IPS-NIHi7 (cell line): ENCODE results near the gene NHSL2.

Source experiments
- DNase-seq: peaks from one replicate; pipeline ENCODE4 v3.0.0; 2012; ENCODE audit warnings: mixed read lengths; ENCODE audit errors: extremely low spot score

Gene NHSL2

GRCh38 chrX:72018277-72019112, 107.8 kb downstream of the NHSL2 start:
- DNase-seq, result peak; percentile 83

DNA sequence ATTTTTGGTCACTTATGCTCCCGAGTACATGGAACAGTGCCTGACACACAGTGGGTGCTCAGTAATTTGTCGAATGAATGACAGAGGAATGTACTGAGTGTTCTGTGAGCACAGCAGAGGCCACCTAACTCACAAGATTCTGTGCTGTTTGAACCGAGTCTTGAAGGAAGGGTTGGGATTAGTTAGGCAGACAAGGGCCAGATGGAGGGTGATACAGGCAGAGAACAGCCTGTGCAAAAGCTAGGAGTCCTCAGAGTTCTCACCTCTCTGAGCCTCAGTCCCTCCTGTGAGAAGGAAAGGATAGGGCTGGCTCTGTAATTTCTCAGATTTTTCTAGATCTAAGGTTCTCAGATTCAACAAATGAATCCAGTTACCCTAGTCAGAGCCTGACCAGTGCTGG, 108.8 kb downstream of the NHSL2 start:
- no peak for DNase-seq

DNA sequence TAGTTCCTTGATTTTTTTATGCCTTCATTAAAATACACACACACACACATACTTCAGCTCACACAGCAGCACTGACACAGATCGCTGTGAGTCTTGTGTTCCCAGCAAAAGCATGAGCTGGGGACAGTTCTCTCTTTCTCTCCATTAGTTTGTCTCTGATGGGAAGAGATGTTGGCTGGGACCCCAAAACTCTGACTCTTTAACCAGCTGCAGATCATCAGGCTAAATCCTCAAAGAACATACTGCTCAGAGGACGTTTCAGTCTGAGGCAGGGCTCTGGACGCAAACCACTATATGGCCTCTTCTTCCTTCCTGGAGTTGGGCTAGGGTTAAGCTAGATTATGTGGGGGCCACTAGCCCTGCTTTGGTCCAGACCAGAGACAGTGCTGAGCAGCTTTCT, 109.6 kb downstream of the NHSL2 start:
- no peak for DNase-seq

DNA sequence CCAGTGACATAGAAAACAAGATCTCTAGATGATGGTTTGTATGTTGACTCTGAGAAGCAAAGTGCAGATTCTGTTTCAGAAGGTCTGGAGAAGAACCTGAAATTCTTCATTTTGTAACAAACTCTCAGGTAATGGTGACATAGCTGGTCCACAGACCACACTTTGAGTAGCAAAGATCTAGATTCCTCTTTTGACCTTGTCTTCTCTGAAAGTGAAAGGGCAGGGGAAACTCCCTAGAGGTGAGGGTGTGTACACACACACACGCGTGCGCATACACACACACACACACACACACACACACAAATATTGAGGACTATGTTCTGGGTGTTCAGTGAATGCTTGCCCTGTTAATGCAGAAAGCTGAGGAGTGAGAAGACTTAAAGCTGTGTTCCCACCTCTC, 110.1 kb downstream of the NHSL2 start:
- DNase-seq, result no peak

- DNase-seq, result peak; percentile 22
Observed at GRCh38 chrX:72021975-72022374, 111.3 kb downstream of the NHSL2 start.

- no peak for DNase-seq
Observed at GRCh38 chrX:72023071-72023470, 112.4 kb downstream of the NHSL2 start.

DNA sequence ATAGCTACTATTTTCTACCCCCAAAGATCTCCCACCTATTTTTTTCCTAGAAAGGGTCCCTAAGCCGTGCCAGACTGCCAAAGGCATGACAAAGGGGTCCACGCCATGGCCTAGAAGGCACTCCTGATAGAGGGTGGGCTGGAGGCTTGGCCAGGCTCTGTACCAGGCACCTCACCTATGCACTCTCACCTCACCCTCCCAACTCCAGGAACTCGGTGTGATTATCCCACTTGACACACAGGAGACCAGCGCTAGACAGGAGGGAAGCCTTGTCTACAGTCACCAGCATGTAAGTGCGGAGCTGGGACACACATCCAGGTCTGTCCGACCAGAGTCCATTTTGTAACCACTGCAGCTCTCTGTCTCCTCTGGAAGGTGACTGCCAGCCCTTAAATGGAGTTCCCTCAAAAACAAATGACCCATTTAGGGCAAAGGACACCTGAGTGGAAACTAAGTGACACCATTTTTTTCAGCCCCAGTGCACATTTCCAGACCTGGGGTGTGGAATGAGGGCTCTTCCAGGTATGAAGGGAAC, 114.7 kb downstream of the NHSL2 start:
- no peak for DNase-seq

- no peak for DNase-seq
Observed at GRCh38 chrX:72026341-72027023, 115.8 kb downstream of the NHSL2 start.

DNA sequence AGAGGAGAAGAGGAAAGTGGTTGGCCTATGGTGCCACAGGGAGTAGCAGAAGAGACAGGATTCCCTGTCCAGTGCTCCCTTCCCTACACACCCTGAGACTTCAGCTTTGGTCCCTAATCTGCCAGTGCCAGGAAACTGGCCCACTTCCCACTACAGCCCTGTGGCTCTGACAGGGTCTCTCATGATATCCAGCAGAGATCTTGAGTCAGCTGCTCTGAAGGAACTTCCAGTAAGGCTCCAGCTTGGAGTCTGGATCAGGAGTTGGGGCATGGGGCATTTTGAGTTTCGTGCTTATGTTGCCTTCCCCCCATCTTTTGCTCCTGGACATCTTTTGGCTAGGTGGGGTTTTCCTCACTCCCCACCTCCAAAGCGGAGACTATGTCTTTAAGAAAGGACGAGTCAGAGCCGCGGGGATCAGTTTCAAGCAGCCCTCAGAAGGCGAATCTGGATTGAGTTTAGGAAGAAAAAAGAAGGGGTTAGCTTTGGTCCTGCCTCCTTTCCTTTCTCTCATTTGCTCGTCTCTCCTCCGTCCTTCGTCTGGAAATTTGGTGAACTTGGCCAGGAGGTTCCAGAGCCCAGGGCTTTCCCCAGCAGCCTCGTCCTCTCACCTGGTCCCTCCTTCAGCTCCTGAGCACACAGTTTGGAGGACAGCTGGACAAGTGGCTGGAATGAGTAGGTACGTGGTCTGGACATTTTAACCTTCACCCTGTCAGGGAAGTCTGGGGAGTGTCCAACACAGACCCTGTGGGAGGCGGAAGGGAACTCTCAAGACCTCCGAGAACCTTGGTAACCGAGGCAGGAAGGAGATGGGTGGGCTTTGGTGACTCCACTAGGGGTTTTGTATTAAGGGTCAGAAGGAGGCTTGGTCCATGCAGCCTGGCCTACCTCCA, 116.6 kb downstream of the NHSL2 start:
- DNase-seq, result no peak

DNA sequence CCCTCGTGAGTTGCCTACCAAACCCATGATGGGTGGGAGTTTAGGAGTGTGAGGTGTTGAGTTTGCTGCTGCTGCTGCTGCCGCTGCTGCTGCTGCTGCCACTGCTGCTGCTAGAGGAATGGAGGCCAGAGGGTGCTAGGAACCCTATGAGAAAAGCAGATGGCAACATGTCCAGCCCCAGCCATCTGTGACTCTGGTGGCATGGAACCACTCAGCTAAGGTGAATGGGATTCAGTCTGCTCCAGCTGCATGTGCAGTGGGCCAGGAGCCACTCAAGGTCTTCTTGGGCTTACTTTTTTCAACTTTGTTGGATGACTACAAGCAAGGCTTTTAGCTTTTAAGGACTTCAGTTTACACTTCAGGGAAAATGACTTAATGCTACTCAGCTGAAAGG, 117.3 kb downstream of the NHSL2 start:
- no peak for DNase-seq

- DNase-seq, result no peak
Observed at GRCh38 chrX:72028701-72029470, 118.2 kb downstream of the NHSL2 start.

- no peak for DNase-seq
Observed at GRCh38 chrX:72029483-72030411, 119.1 kb downstream of the NHSL2 start.

DNA sequence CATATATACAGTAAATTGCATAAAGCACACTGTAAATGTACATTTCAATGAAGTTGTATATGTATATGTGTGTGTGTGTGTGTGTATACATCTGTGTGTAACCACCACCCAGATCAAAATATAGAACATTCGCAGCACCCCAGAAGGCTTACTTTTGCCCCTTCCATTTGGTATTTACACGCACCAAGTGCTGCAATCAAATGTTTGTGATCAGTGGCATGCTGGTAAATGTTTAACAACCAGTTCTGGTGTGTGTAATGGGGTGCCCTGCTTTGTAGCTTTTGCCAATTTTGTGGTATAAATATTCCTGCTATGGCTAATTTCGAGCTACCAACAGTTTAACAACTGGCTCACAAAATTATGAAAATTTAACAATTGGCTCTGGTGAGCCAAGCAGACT, 119.8 kb downstream of the NHSL2 start:
- no peak for DNase-seq

GRCh38 chrX:72031118-72031517, 120.5 kb downstream of the NHSL2 start:
- no peak for DNase-seq

DNA sequence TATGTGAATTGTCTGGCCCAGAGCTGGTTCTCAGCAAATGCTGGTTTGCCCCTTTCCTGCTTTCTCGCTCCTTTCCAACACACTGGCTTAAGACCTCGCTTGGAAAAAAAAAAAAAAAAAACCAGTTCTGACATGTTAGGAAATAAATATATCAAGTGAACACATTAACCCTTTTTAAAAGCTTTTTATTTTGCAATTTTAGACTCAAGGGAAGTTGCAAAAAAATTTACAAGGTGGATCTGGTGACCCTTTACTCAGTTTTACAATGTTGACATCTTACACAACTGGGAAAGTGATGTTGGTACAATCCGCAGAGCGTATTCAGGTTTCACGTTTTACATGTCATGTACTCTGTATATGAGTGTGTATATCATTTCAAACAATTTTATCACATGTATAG, 121.0 kb downstream of the NHSL2 start:
- no peak for DNase-seq

- DNase-seq, result no peak
Observed at GRCh38 chrX:72037601-72038000, 127.0 kb downstream of the NHSL2 start.

DNA sequence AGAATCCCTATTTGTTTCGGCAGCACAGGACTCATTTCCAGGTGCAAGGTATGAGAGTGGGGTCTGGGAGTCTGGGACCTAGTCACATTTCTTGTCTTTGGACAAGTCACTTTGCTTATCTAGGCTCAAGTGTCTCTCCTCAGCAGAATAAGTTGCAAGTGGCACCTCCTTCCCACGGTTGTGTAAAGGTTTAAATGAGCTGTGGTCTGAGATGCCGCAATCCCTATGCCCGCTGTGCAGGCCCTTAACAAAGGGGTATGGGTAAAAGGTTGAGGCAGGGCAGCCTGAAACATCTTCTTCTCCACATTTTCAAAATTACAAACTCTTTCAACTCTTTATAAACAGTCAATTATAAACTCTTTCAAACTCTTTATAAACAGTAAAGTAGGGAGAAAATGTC, 127.4 kb downstream of the NHSL2 start:
- DNase-seq, result no peak

DNA sequence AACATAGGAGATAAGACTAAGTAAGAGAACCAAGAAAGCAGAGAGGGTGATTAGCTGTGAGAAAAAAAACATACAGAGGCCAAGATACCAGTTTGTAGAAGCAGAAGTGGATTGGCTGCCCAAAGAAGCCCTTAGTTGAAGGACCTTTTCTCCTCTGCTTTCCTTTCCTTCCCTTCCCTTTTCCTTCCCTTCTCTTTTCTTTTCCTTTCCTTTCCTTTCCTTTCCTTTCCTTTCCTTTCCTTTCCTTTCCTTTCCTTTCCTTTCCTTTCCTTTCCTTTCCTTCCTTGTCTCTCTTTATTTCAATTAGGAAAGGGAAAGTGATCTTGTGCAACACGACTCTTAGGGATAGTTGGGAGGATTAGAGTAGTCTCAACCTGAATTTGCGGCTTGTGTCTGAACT, 128.2 kb downstream of the NHSL2 start:
- DNase-seq, result no peak

GRCh38 chrX:72040506-72040905, 129.9 kb downstream of the NHSL2 start:
- no peak for DNase-seq

DNA sequence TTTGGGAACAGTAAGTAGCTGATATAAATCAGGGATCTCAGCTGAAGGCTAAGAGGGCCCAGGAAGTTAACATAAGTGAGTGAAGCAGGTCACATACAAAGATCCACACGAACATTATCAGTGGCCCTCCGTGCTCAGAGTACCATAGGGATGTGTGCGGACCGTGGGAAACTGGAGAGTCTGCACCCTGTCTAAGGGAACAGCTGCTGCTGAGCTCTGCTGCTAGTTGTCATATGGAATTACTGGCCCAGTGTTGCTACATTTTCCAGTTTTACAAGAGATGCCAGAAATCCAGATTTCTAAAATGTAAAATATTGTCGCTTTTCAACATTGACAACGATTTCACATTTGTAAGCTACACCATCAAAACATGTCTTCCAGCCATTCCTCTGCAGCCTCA, 130.5 kb downstream of the NHSL2 start:
- DNase-seq, result no peak
